ENCODE data around the gene TXLNA.
A peak's percentile ranks its signal among the peaks of the same experiment; 100 is the strongest.

TXLNA gene

GRCh38 chr1:32186077-32186476, 6.6 kb downstream of the TXLNA start:
- no peak for DNase-seq

- DNase-seq: no peak
These were observed 7.0 kb downstream of the TXLNA start for GRCh38 chr1:32186491-32186890.

GRCh38 chr1:32187850-32188249, 8.4 kb downstream of the TXLNA start:
- no peak for DNase-seq

GRCh38 chr1:32192220-32192948, 12.9 kb downstream of the TXLNA start:
- DNase-seq: no peak

GRCh38 chr1:32194984-32195383, 15.5 kb downstream of the TXLNA start:
- no peak for DNase-seq

GRCh38 chr1:32195531-32195930, 16.1 kb downstream of the TXLNA start:
- no peak for DNase-seq

- no peak for DNase-seq
These were observed 16.7 kb downstream of the TXLNA start for GRCh38 chr1:32195972-32196823.

- no peak for DNase-seq
These were observed 17.6 kb downstream of the TXLNA start for GRCh38 chr1:32197074-32197473.

GRCh38 chr1:32197837-32198236, 18.4 kb downstream of the TXLNA start:
- DNase-seq: no peak

- DNase-seq: no peak
These were observed 19.0 kb downstream of the TXLNA start for GRCh38 chr1:32198237-32199042.

GRCh38 chr1:32199043-32199716, 19.7 kb downstream of the TXLNA start:
- no peak for DNase-seq

GRCh38 chr1:32199717-32200072, 20.2 kb downstream of the TXLNA start:
- no peak for DNase-seq

GRCh38 chr1:32200226-32201010, 20.9 kb downstream of the TXLNA start, which contains the start of gene CCDC28B:
Gene CCDC28B, plus strand, starts transcription at chr1:32200595. Its CDS starts 1,341 bp downstream, at chr1:32201936.
- DNase-seq: peak in 1 of 2 experiments; percentile 36

GRCh38 chr1:32201011-32201855, 21.8 kb downstream of the TXLNA start:
- no peak for DNase-seq

- no peak for DNase-seq
These were observed 25.5 kb downstream of the TXLNA start for GRCh38 chr1:32204943-32205361.

GRCh38 chr1:32205401-32206370, 26.2 kb downstream of the TXLNA start, which contains the start of gene IQCC:
Gene IQCC, plus strand, starts transcription at chr1:32205671. Its CDS starts 11 bp downstream, at chr1:32205682.
- DNase-seq: peak; percentile 89 to 92

- no peak for DNase-seq
These were observed 29.0 kb downstream of the TXLNA start for GRCh38 chr1:32208469-32208868.

GRCh38 chr1:32208891-32209328, 29.4 kb downstream of the TXLNA start, which contains the start of gene DCDC2B:
Gene DCDC2B, plus strand, starts transcription at chr1:32209089. Its CDS starts 5 bp downstream, at chr1:32209094.
- no peak for DNase-seq

Measured in NCI-H1930 (cell line).